Measurements from ENCODE around the gene ZNF70. TPM values are rescaled to one million over a fixed set of nuclear protein-coding genes. Genes with fewer than 3 reads are reported as not detected.

The ZNF70 gene
- polyA plus RNA-seq, 1 donor = 6.1 TPM

DNA sequence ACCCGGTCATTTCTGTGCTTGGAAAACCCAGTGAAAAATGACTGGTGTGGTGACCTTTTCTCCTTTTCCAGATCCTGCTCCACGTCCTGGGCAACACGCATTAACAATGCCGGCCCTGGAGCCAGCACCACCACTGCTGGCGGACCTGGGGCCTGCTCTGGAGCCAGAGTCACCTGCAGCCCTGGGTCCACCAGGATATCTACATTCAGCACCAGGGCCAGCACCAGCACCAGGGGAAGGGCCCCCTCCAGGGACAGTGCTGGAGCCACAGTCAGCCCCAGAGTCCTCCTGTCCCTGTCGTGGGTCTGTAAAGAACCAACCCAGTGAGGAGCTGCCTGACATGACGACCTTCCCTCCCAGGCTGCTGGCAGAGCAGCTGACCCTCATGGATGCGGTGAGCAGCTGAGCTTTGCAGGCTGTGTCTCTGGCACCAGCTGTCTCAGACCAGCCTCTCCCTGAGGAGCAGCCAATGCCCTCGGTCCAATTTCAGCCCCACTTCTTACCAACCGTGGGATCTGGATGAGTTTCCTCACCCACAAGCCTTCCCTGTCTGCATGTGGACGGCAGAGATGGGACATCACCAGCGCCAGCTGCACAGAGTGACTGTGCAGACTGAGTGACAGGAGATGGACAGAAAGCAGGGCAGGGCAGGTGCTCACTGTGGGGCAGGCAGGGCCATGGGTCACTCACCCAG, 58.2 kb downstream of the ZNF70 start:
- DNase-seq = no peak

DNA sequence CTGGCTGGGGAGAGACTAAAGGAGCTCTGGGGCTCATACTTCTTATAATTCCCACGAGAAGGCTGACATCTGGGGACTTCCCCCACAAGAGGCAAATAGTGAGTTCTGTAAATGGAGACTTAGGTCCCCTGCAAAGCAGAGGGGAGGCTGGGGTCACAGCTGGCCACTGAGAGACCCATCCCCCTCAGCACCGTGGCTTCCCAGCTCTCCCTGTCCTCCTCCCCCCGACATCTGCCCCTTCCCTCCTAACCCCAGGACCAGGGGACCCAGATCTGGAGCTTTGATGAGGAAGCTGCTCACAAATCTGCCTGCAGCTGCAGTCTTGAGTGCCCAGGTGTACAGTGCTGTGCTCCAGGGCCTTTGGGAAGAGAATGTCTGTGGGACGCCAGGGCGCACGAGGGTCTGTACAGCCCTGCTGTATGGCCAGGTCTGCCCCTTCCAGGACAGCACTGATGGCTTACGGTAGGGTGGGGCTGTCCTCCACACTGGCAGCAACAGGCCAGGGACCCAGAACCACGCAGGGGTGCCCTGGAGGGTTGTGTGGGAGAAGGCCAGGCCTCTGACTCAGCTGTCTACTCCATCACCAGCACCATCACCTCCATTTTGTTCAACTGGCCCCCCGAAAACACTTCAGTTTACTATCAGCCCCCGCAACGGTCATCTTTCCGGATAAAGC, 59.0 kb downstream of the ZNF70 start:
- no peak for DNase-seq

DNA sequence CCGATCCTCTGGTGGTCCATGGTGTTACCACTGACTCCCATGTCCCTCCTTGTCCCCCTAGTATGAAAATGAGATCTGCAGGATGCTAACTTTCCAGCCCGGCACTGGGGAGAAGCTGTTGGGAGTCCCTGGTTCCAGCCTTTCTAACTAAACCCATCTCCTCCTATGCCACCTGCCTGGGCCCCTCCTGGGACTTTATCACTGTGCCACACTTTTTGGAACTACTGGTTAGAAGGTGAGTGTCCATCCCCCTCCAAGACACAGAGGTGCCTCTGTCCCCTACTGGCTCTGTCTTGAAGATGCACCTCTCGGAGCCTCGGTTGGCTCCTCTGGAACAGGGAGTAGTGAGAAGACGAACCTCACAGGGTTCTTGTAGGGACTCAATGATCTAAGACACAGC, 60.2 kb downstream of the ZNF70 start, which contains the start of gene RGL4:
Gene RGL4 (plus strand): TSS at position 301 of the 400 bp plus-strand sequence. CDS start 1,018 bp downstream, outside the sequence.
- DNase-seq = no peak

DNA sequence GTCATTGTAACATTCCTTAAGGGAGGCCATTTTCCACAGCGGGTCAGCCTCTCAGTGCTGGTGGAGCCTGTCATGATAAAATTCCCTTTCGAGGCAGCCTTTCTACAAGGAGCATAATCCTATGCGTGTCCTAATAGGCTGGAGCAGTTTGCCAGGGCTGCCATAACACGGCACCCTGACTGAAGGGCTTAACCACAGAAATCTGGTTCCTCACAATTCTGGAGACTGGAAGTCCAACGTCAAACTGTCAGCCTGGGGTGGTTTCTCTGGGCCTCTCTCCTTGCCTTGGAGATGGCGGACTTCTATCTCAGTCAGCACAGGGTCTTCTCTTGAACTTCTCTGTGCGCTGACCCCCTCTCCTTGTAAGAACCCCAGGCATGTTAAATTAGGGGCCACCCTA, 61.5 kb downstream of the ZNF70 start:
- DNase-seq = no peak

Other genes starting within 250 kb of the ZNF70 start
- gene IGLL1, start 170.8 kb downstream of the ZNF70 start, polyA plus RNA-seq (ENCODE audit: insufficient read length) = 0.41 TPM
- 0.49 TPM for gene DRICH1, start 118.8 kb downstream of the ZNF70 start, polyA plus RNA-seq (ENCODE audit: insufficient read length)
- 2.0 TPM for gene RGL4, start 60.1 kb downstream of the ZNF70 start, polyA plus RNA-seq (ENCODE audit: insufficient read length)
- 0.56 TPM for gene VPREB3, start 3.3 kb upstream of the ZNF70 start, polyA plus RNA-seq (ENCODE audit: insufficient read length)
- 0.50 TPM for gene C22orf15, start 11.9 kb upstream of the ZNF70 start, polyA plus RNA-seq (ENCODE audit: insufficient read length)
- gene CHCHD10, start 16.9 kb upstream of the ZNF70 start, polyA plus RNA-seq (ENCODE audit: insufficient read length) = 53.5 TPM
- gene MMP11, start 21.7 kb upstream of the ZNF70 start, polyA plus RNA-seq (ENCODE audit: insufficient read length) = 8.2 TPM
- 79.3 TPM for gene SMARCB1, start 35.9 kb upstream of the ZNF70 start, polyA plus RNA-seq (ENCODE audit: insufficient read length)
- 1.2 TPM for gene DERL3, start 87.9 kb upstream of the ZNF70 start, polyA plus RNA-seq (ENCODE audit: insufficient read length)
- gene SLC2A11, start 106.8 kb upstream of the ZNF70 start, polyA plus RNA-seq (ENCODE audit: insufficient read length) = 9.5 TPM
- gene MIF, start 143.3 kb upstream of the ZNF70 start, polyA plus RNA-seq (ENCODE audit: insufficient read length) = 178 TPM
- 14.3 TPM for gene GSTT2B, start 210.1 kb upstream of the ZNF70 start, polyA plus RNA-seq (ENCODE audit: insufficient read length)
- 3.3 TPM for gene DDTL, start 215.8 kb upstream of the ZNF70 start, polyA plus RNA-seq (ENCODE audit: insufficient read length)
- gene DDT, start 223.3 kb upstream of the ZNF70 start, polyA plus RNA-seq (ENCODE audit: insufficient read length) = 45.9 TPM
- 0.41 TPM for gene GSTT2, start 229.0 kb upstream of the ZNF70 start, polyA plus RNA-seq (ENCODE audit: insufficient read length)

Measured in hindlimb muscle (tissue), 1 donor.